Measurements from ENCODE around the gene TTC27. TPM values are rescaled to one million over a fixed set of nuclear protein-coding genes. Genes with fewer than 3 reads are reported as not detected.
"Not testable (repeated sequence)": the region's sequence is repeated elsewhere in the genome, so short reads cannot be mapped to it uniquely, and the experiment has no call there.

TTC27 gene
- total RNA-seq, 1 donor from 2014 or later: 12.5 TPM

DNA sequence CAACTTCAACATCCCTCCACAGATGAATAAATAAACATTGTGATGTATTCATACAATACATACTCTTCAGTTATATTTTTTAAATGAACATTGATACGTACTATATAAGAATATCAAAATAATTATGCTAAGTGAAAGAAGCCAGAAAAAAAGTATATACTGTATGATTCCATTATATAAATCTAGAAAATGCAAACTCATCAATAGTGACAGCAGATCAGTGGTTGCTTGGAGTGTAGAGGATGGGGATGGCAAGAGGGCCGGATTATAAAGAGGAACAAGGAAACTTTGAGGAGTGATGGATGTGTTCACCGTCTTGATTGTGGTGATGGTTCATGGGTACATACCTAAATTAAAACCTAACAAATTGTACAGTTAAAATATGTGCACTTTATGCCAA is 3.0 kb upstream of the TTC27 start:
- no peaks in the 10 kb centered on the region for H3K36me3 ChIP-seq
- no peaks in the 10 kb centered on the region for H3K27me3 ChIP-seq
- TF ChIP-seq CTCF (IDR thresholded peaks at IDR 0.05): no peak
- no peak for DNase-seq (ENCODE audit: extremely low spot score in 2 of 2)
- no peak overlapping the region for H3K4me3 ChIP-seq
- H3K4me1 ChIP-seq: peaks cover 25% of the 10 kb centered on the region
- intact Hi-C loops (cut with DNase I): no loop called here
- H3K27ac ChIP-seq: no peak overlapping the region
- no peaks in the 10 kb centered on the region for H3K9me3 ChIP-seq

GRCh38 chr2:32626639-32627221 is 1.1 kb upstream of the TTC27 start:
- Histone ChIP-seq H3K27ac (no peak overlapping the region), H3K27me3 (no peaks in the 10 kb centered on the region), H3K4me1 (peaks cover 26% of the 10 kb centered on the region), H3K4me3 (peak overlapping the region; percentile 70 to 82), H3K36me3 (peaks cover 0 to 5% of the 10 kb centered on the region in 2 donors), H3K9me3 (no peaks in the 10 kb centered on the region)
- intact Hi-C loops (cut with DNase I): no loop called here
- no peak for DNase-seq (ENCODE audit: extremely low spot score in 2 of 2)
- no peak for TF ChIP-seq POLR2AphosphoS5 (IDR thresholded peaks at IDR 0.05; ENCODE audit: insufficient read depth in 1 of 2, low read depth in 1 of 2)
- no peak for TF ChIP-seq POLR2A (IDR thresholded peaks at IDR 0.05)
- no peak for TF ChIP-seq CTCF (IDR thresholded peaks at IDR 0.05)

GRCh38 chr2:32627441-32627813 is 423 bp upstream of the TTC27 start:
- no peak for DNase-seq (ENCODE audit: extremely low spot score in 2 of 2)
- H3K36me3 ChIP-seq: peaks cover 0 to 5% of the 10 kb centered on the region in 2 donors
- intact Hi-C loops (cut with DNase I): no loop called here

GRCh38 chr2:32632089-32632488 is 4.2 kb downstream of the TTC27 start:
- intact Hi-C loops (cut with DNase I): no loop called here
- DNase-seq (ENCODE audit: extremely low spot score in 2 of 2): no peak
- no peak overlapping the region for H3K4me3 ChIP-seq
- peaks cover 0 to 23% of the 10 kb centered on the region in 2 donors for H3K36me3 ChIP-seq
- no peak for TF ChIP-seq CTCF (IDR thresholded peaks at IDR 0.05)
- no peak for TF ChIP-seq POLR2AphosphoS5 (IDR thresholded peaks at IDR 0.05; ENCODE audit: insufficient read depth in 1 of 2, low read depth in 1 of 2)
- TF ChIP-seq POLR2A (IDR thresholded peaks at IDR 0.05): no peak
- H3K27me3 ChIP-seq: no peaks in the 10 kb centered on the region
- no peak overlapping the region for H3K27ac ChIP-seq
- peaks cover 20% of the 10 kb centered on the region for H3K4me1 ChIP-seq
- H3K9me3 ChIP-seq: no peaks in the 10 kb centered on the region

More at GRCh38 chr2:32627441-32627813, 423 bp upstream of the TTC27 start:
- H3K9me3 ChIP-seq: no peaks in the 10 kb centered on the region
- H3K4me3 ChIP-seq: peak overlapping the region; percentile 70 to 82
- H3K27me3 ChIP-seq: no peaks in the 10 kb centered on the region
- H3K4me1 ChIP-seq: peaks cover 25% of the 10 kb centered on the region
- no peak for TF ChIP-seq POLR2A (IDR thresholded peaks at IDR 0.05)
- TF ChIP-seq POLR2AphosphoS5 (IDR thresholded peaks at IDR 0.05; ENCODE audit: insufficient read depth in 1 of 2, low read depth in 1 of 2): no peak
- no peak for TF ChIP-seq CTCF (IDR thresholded peaks at IDR 0.05)
- H3K27ac ChIP-seq: peak overlapping the region; percentile 17

DNA sequence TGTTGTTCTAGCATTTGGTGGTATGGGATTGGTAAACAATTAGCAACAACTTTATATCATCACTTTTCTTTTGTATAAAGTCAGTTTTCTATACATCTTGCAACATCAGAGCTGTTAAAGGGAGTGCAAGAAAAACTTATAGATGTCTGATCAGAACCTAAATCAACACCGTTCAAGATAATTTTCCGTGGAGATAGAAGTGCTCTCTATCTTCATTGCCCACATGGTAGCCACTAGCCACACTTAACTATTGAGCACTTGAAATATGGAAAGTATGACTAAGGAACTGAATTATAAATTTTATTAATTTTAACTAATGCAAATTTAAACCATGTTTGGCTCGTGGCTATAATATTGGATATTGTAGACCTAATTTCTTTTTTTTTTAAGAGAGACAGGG is 5.2 kb downstream of the TTC27 start:
- no peak overlapping the region for H3K4me3 ChIP-seq
- TF ChIP-seq POLR2AphosphoS5 (IDR thresholded peaks at IDR 0.05; ENCODE audit: insufficient read depth in 1 of 2, low read depth in 1 of 2) (no peak), CTCF (IDR thresholded peaks at IDR 0.05) (no peak), POLR2A (IDR thresholded peaks at IDR 0.05) (no peak)
- H3K27ac ChIP-seq: no peak overlapping the region
- intact Hi-C loops (cut with DNase I): no loop called here
- H3K36me3 ChIP-seq: peaks cover 0 to 23% of the 10 kb centered on the region in 2 donors
- DNase-seq (ENCODE audit: extremely low spot score in 2 of 2): no peak
- peaks cover 17% of the 10 kb centered on the region for H3K4me1 ChIP-seq
- no peaks in the 10 kb centered on the region for H3K9me3 ChIP-seq
- H3K27me3 ChIP-seq: no peaks in the 10 kb centered on the region

- H3K27me3 ChIP-seq; intact Hi-C loops (cut with DNase I); DNase-seq (ENCODE audit: extremely low spot score in 2 of 2); H3K27ac ChIP-seq; H3K4me3 ChIP-seq; H3K4me1 ChIP-seq; H3K9me3 ChIP-seq: not testable (repeated sequence)
- peaks cover 0 to 67% of the 10 kb centered on the region in 2 donors for H3K36me3 ChIP-seq
These were observed 10.7 kb downstream of the TTC27 start for GRCh38 chr2:32638548-32638947.
